ENCODE measurements around the gene SLC4A8. TPM values are rescaled to one million over a fixed set of nuclear protein-coding genes. Genes with fewer than 3 reads are reported as not detected.

SLC4A8 gene
- total RNA-seq, 1 experiment from 2014 or later: 26.3 TPM

DNA sequence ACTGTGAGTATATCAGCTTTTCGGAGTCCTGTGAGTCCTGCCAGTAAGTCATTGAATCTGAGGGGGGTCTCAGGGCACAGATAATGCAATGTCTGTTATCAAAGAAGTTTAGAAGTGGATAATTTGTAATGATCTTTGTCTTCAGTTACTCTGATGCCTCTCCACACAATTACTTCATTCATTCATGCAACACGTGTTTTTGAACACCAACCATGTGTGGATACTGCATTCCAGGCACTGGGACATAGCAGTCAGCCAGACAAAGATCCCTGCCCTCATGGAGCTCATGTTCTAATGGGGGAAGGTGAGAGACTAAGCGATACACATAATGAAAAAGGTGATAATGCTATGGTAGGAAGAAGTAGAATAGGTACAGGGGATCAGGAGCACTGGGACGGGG is 105.6 kb downstream of the SLC4A8 start:
- Histone ChIP-seq H2BK5ac (ENCODE audit: insufficient read length, low read length) (no peak overlapping the region), H3K9me3 (ENCODE audit: control insufficient read depth, low read depth, low read length) (no peaks in the 10 kb centered on the region), H3T11ph (ENCODE audit: low read length) (no peak overlapping the region), H4K5ac (ENCODE audit: insufficient read length, low read depth, low read length) (no peak overlapping the region), H4K8ac (replicated peaks; ENCODE audit: insufficient read length, low read depth, low read length) (no peak overlapping the region), H3K56ac (ENCODE audit: insufficient read length, low read depth, low read length) (no peak overlapping the region), H2AFZ (ENCODE audit: low read length) (no peak overlapping the region), H3K27me3 (ENCODE audit: insufficient read depth, low read length) (no peaks in the 10 kb centered on the region), H4K20me1 (ENCODE audit: control insufficient read depth, insufficient read depth, insufficient read length) (no peaks in the 10 kb centered on the region), H3K9ac (ENCODE audit: extremely low read depth, insufficient read length, low read length) (no peak overlapping the region), H2BK12ac (ENCODE audit: insufficient read length, low read depth, low read length) (no peak overlapping the region), H3K23me2 (ENCODE audit: insufficient read length, low read depth, low read length, poor library complexity, severe bottlenecking) (no peaks in the 10 kb centered on the region), H2BK120ac (ENCODE audit: low read depth, low read length, poor library complexity, severe bottlenecking) (no peak overlapping the region), H3K4ac (ENCODE audit: low read depth, low read length) (no peak overlapping the region), H3K79me2 (ENCODE audit: insufficient read depth, low read length) (no peaks in the 10 kb centered on the region), H4K91ac (ENCODE audit: insufficient read length, low read depth, low read length) (no peak overlapping the region), H2BK20ac (ENCODE audit: low read depth, low read length, poor library complexity, severe bottlenecking) (no peak overlapping the region), H2BK15ac (ENCODE audit: low read depth, low read length) (no peak overlapping the region), H3K23ac (ENCODE audit: insufficient read length, low read depth, low read length) (no peak overlapping the region), H3K27ac (ENCODE audit: insufficient read length, low read depth, low read length) (no peak overlapping the region), H3K4me1 (ENCODE audit: insufficient read depth, low read length) (peaks cover 3% of the 10 kb centered on the region; the same call in 1 of the 2 replicates), H3K79me1 (ENCODE audit: insufficient read depth, low read depth, low read length, poor library complexity, severe bottlenecking) (no peaks in the 10 kb centered on the region), H3K4me2 (ENCODE audit: insufficient read depth, insufficient read length, low read length) (no peak overlapping the region), H2AK5ac (ENCODE audit: insufficient read length, low read length) (no peak overlapping the region), H3K18ac (ENCODE audit: insufficient read length, low read depth, low read length) (no peak overlapping the region), H3K14ac (ENCODE audit: insufficient read depth, low read length) (no peak overlapping the region)
- TF ChIP-seq, protein P1, sequence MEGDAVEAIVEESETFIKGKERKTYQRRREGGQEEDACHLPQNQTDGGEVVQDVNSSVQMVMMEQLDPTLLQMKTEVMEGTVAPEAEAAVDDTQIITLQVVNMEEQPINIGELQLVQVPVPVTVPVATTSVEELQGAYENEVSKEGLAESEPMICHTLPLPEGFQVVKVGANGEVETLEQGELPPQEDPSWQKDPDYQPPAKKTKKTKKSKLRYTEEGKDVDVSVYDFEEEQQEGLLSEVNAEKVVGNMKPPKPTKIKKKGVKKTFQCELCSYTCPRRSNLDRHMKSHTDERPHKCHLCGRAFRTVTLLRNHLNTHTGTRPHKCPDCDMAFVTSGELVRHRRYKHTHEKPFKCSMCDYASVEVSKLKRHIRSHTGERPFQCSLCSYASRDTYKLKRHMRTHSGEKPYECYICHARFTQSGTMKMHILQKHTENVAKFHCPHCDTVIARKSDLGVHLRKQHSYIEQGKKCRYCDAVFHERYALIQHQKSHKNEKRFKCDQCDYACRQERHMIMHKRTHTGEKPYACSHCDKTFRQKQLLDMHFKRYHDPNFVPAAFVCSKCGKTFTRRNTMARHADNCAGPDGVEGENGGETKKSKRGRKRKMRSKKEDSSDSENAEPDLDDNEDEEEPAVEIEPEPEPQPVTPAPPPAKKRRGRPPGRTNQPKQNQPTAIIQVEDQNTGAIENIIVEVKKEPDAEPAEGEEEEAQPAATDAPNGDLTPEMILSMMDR (conservative IDR thresholded peaks at IDR 0.05): no peak
- H3K9me3 Mint-ChIP-seq: no peaks in the 10 kb centered on the region
- no CpG with 5 or more reads among the region's 4 CpGs for whole genome bisulfite sequencing (ENCODE audit: extremely low coverage, insufficient read length, low lambda C conversion rate)
- no peak overlapping the region for H3K4me3 Mint-ChIP-seq
- no peak for DNase-seq
- H3K27me3 Mint-ChIP-seq (ENCODE audit: low read depth): peaks cover 6% of the 10 kb centered on the region
- peaks cover 33 to 35% of the 10 kb centered on the region in 2 experiments for H3K4me1 Mint-ChIP-seq
- no peaks in the 10 kb centered on the region for H3K36me3 Mint-ChIP-seq (ENCODE audit: insufficient read depth in 1 of 3, low read depth in 3 of 3)
- no peak overlapping the region for H3K27ac Mint-ChIP-seq

Measured in H9 (cell line).